Neural progenitor cell (in vitro differentiated cells): ENCODE measurements around the gene FAM50B.

Experiments used
- EZH2 ChIP-seq: fragments of 200-600 bp; sonication (generic); IDR thresholded peaks from 2 replicates; pipeline ENCODE4 v1.6.1; 2017; ENCODE audit warnings: antibody characterized with exemption, mild to moderate bottlenecking, moderate library complexity
- EZH2phosphoT487 ChIP-seq: fragments of 200-600 bp; sonication (generic); IDR thresholded peaks from 2 replicates; pipeline ENCODE4 v1.6.1; 2017; ENCODE audit warnings: antibody characterized with exemption
- TF ChIP-seq, protein P1 (sequence below): fragments of 200-600 bp; sonication (generic); IDR thresholded peaks from 2 replicates; pipeline ENCODE4 v1.5.1; 2017; ENCODE audit warnings: antibody characterized with exemption, mild to moderate bottlenecking

DNA sequence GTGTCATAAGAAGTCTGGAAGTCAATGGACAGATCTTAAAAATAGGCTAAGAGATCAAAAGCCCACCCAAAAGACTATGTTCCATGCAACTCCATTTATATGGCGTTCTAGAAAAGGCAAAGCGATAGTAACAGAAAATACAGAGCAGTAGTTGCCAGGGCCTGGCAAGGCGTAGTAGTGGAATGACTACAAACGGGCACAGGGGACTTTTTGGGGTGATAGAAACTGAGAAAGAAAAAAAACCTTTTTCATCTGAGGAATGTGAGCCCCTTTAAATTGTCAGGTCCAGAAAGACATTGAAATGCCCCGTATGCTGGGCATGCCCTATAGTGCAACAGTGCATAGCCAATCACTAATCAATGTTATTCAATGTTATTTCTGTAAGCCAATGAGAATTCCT, 47.2 kb upstream of the FAM50B start:
- TF ChIP-seq EZH2: no peak
- TF ChIP-seq, protein P1, sequence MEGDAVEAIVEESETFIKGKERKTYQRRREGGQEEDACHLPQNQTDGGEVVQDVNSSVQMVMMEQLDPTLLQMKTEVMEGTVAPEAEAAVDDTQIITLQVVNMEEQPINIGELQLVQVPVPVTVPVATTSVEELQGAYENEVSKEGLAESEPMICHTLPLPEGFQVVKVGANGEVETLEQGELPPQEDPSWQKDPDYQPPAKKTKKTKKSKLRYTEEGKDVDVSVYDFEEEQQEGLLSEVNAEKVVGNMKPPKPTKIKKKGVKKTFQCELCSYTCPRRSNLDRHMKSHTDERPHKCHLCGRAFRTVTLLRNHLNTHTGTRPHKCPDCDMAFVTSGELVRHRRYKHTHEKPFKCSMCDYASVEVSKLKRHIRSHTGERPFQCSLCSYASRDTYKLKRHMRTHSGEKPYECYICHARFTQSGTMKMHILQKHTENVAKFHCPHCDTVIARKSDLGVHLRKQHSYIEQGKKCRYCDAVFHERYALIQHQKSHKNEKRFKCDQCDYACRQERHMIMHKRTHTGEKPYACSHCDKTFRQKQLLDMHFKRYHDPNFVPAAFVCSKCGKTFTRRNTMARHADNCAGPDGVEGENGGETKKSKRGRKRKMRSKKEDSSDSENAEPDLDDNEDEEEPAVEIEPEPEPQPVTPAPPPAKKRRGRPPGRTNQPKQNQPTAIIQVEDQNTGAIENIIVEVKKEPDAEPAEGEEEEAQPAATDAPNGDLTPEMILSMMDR: no peak
- TF ChIP-seq EZH2phosphoT487: no peak
